Measurements from ENCODE around the gene CADM1.

Gene CADM1

GRCh38 chr11:115202074-115202473 is 302.1 kb downstream of the CADM1 start:
- Histone ChIP-seq H3K4me1 (ENCODE audit: insufficient read depth, low read length) (peaks cover 8% of the 10 kb centered on the region), H3K36me3 (ENCODE audit: insufficient read depth, low read length) (no peaks in the 10 kb centered on the region), H2AFZ (ENCODE audit: low read depth, low read length) (no peak overlapping the region), H3K9me3 (ENCODE audit: low read length) (no peaks in the 10 kb centered on the region), H3K27me3 (ENCODE audit: insufficient read depth, low read length) (no peaks in the 10 kb centered on the region), H3K4me3 (ENCODE audit: low read length) (no peak overlapping the region)

- peaks cover 8% of the 10 kb centered on the region for H3K4me1 ChIP-seq (ENCODE audit: insufficient read depth, low read length)
- no peaks in the 10 kb centered on the region for H3K9me3 ChIP-seq (ENCODE audit: low read length)
- no peaks in the 10 kb centered on the region for H3K27me3 ChIP-seq (ENCODE audit: insufficient read depth, low read length)
- no peak overlapping the region for H3K4me3 ChIP-seq (ENCODE audit: low read length)
- no peaks in the 10 kb centered on the region for H3K36me3 ChIP-seq (ENCODE audit: insufficient read depth, low read length)
- H2AFZ ChIP-seq (ENCODE audit: low read depth, low read length), result no peak overlapping the region
These were observed 303.0 kb downstream of the CADM1 start for GRCh38 chr11:115201111-115201792.

- Histone ChIP-seq H2AFZ (ENCODE audit: low read depth, low read length) (no peak overlapping the region), H3K4me3 (ENCODE audit: low read length) (no peak overlapping the region), H3K9me3 (ENCODE audit: low read length) (no peaks in the 10 kb centered on the region), H3K4me1 (ENCODE audit: insufficient read depth, low read length) (peaks cover 4% of the 10 kb centered on the region), H3K27me3 (ENCODE audit: insufficient read depth, low read length) (no peaks in the 10 kb centered on the region), H3K36me3 (ENCODE audit: insufficient read depth, low read length) (no peaks in the 10 kb centered on the region)
These were observed 304.6 kb downstream of the CADM1 start for GRCh38 chr11:115199481-115200069.

GRCh38 chr11:115198321-115198741 is 305.9 kb downstream of the CADM1 start:
- no peak overlapping the region for H2AFZ ChIP-seq (ENCODE audit: low read depth, low read length)
- H3K4me3 ChIP-seq (ENCODE audit: low read length), result no peak overlapping the region
- H3K4me1 ChIP-seq (ENCODE audit: insufficient read depth, low read length), result peaks cover 7% of the 10 kb centered on the region
- H3K36me3 ChIP-seq (ENCODE audit: insufficient read depth, low read length), result no peaks in the 10 kb centered on the region
- H3K27me3 ChIP-seq (ENCODE audit: insufficient read depth, low read length), result no peaks in the 10 kb centered on the region
- no peaks in the 10 kb centered on the region for H3K9me3 ChIP-seq (ENCODE audit: low read length)

GRCh38 chr11:115197433-115197832 is 306.8 kb downstream of the CADM1 start:
- no peaks in the 10 kb centered on the region for H3K36me3 ChIP-seq (ENCODE audit: insufficient read depth, low read length)
- no peaks in the 10 kb centered on the region for H3K27me3 ChIP-seq (ENCODE audit: insufficient read depth, low read length)
- peaks cover 4% of the 10 kb centered on the region for H3K4me1 ChIP-seq (ENCODE audit: insufficient read depth, low read length)

GRCh38 chr11:115197031-115197430 is 307.2 kb downstream of the CADM1 start:
- H3K9me3 ChIP-seq (ENCODE audit: low read length), result no peaks in the 10 kb centered on the region
- peaks cover 4% of the 10 kb centered on the region for H3K4me1 ChIP-seq (ENCODE audit: insufficient read depth, low read length)
- no peak overlapping the region for H3K4me3 ChIP-seq (ENCODE audit: low read length)
- H3K36me3 ChIP-seq (ENCODE audit: insufficient read depth, low read length), result no peaks in the 10 kb centered on the region
- H3K27me3 ChIP-seq (ENCODE audit: insufficient read depth, low read length), result no peaks in the 10 kb centered on the region
- H2AFZ ChIP-seq (ENCODE audit: low read depth, low read length), result no peak overlapping the region

More at GRCh38 chr11:115197433-115197832, 306.8 kb downstream of the CADM1 start:
- no peak overlapping the region for H2AFZ ChIP-seq (ENCODE audit: low read depth, low read length)
- no peaks in the 10 kb centered on the region for H3K9me3 ChIP-seq (ENCODE audit: low read length)
- H3K4me3 ChIP-seq (ENCODE audit: low read length), result no peak overlapping the region

- no peaks in the 10 kb centered on the region for H3K36me3 ChIP-seq (ENCODE audit: insufficient read depth, low read length)
- no peaks in the 10 kb centered on the region for H3K27me3 ChIP-seq (ENCODE audit: insufficient read depth, low read length)
- H2AFZ ChIP-seq (ENCODE audit: low read depth, low read length), result no peak overlapping the region
- no peaks in the 10 kb centered on the region for H3K9me3 ChIP-seq (ENCODE audit: low read length)
- H3K4me3 ChIP-seq (ENCODE audit: low read length), result no peak overlapping the region
- peaks cover 4% of the 10 kb centered on the region for H3K4me1 ChIP-seq (ENCODE audit: insufficient read depth, low read length)
These were observed 309.5 kb downstream of the CADM1 start for GRCh38 chr11:115194802-115195110.

- Histone ChIP-seq H3K36me3 (ENCODE audit: insufficient read depth, low read length) (no peaks in the 10 kb centered on the region), H3K4me1 (ENCODE audit: insufficient read depth, low read length) (peaks cover 4% of the 10 kb centered on the region), H2AFZ (ENCODE audit: low read depth, low read length) (no peak overlapping the region), H3K27me3 (ENCODE audit: insufficient read depth, low read length) (no peaks in the 10 kb centered on the region), H3K9me3 (ENCODE audit: low read length) (no peaks in the 10 kb centered on the region), H3K4me3 (ENCODE audit: low read length) (no peak overlapping the region)
These were observed 310.1 kb downstream of the CADM1 start for GRCh38 chr11:115193914-115194801.

GRCh38 chr11:115191761-115192160 is 312.5 kb downstream of the CADM1 start:
- Histone ChIP-seq H3K4me1 (ENCODE audit: insufficient read depth, low read length) (peaks cover 4% of the 10 kb centered on the region), H3K27me3 (ENCODE audit: insufficient read depth, low read length) (no peaks in the 10 kb centered on the region), H3K4me3 (ENCODE audit: low read length) (no peak overlapping the region), H2AFZ (ENCODE audit: low read depth, low read length) (no peak overlapping the region), H3K36me3 (ENCODE audit: insufficient read depth, low read length) (no peaks in the 10 kb centered on the region), H3K9me3 (ENCODE audit: low read length) (no peaks in the 10 kb centered on the region)

- Histone ChIP-seq H3K4me3 (ENCODE audit: low read length) (no peak overlapping the region), H3K27me3 (ENCODE audit: insufficient read depth, low read length) (no peaks in the 10 kb centered on the region), H2AFZ (ENCODE audit: low read depth, low read length) (no peak overlapping the region), H3K36me3 (ENCODE audit: insufficient read depth, low read length) (no peaks in the 10 kb centered on the region), H3K9me3 (ENCODE audit: low read length) (no peaks in the 10 kb centered on the region), H3K4me1 (ENCODE audit: insufficient read depth, low read length) (peaks cover 4% of the 10 kb centered on the region)
These were observed 314.0 kb downstream of the CADM1 start for GRCh38 chr11:115190196-115190595.

- H3K27me3 ChIP-seq (ENCODE audit: insufficient read depth, low read length), result no peaks in the 10 kb centered on the region
- H3K9me3 ChIP-seq (ENCODE audit: low read length), result no peaks in the 10 kb centered on the region
- no peak overlapping the region for H3K4me3 ChIP-seq (ENCODE audit: low read length)
- peaks cover 3% of the 10 kb centered on the region for H3K4me1 ChIP-seq (ENCODE audit: insufficient read depth, low read length)
- no peaks in the 10 kb centered on the region for H3K36me3 ChIP-seq (ENCODE audit: insufficient read depth, low read length)
- H2AFZ ChIP-seq (ENCODE audit: low read depth, low read length), result no peak overlapping the region
These were observed 315.3 kb downstream of the CADM1 start for GRCh38 chr11:115188898-115189278.

- no peaks in the 10 kb centered on the region for H3K36me3 ChIP-seq (ENCODE audit: insufficient read depth, low read length)
These were observed 315.9 kb downstream of the CADM1 start for GRCh38 chr11:115188188-115188897.

GRCh38 chr11:115185931-115186330 is 318.3 kb downstream of the CADM1 start:
- Histone ChIP-seq H3K36me3 (ENCODE audit: insufficient read depth, low read length) (no peaks in the 10 kb centered on the region), H3K4me1 (ENCODE audit: insufficient read depth, low read length) (no peaks in the 10 kb centered on the region), H3K4me3 (ENCODE audit: low read length) (no peak overlapping the region), H2AFZ (ENCODE audit: low read depth, low read length) (no peak overlapping the region), H3K9me3 (ENCODE audit: low read length) (no peaks in the 10 kb centered on the region), H3K27me3 (ENCODE audit: insufficient read depth, low read length) (no peaks in the 10 kb centered on the region)

More at GRCh38 chr11:115188188-115188897, 315.9 kb downstream of the CADM1 start:
- no peak overlapping the region for H2AFZ ChIP-seq (ENCODE audit: low read depth, low read length)
- no peaks in the 10 kb centered on the region for H3K4me1 ChIP-seq (ENCODE audit: insufficient read depth, low read length)
- H3K9me3 ChIP-seq (ENCODE audit: low read length), result no peaks in the 10 kb centered on the region
- H3K4me3 ChIP-seq (ENCODE audit: low read length), result no peak overlapping the region
- no peaks in the 10 kb centered on the region for H3K27me3 ChIP-seq (ENCODE audit: insufficient read depth, low read length)

Measured in neuron (in vitro differentiated cells).